NOMO-1 treated with dmso at 0.1 percent for 144 hours (cell line): ENCODE measurements around the gene VSTM2A.

Experiments
- DNase-seq: peaks from one replicate; lab custom pipeline; 2025; ENCODE audit not compliant: unreplicated experiment; lab: John Stamatoyannopoulos, UW

The VSTM2A gene

DNA sequence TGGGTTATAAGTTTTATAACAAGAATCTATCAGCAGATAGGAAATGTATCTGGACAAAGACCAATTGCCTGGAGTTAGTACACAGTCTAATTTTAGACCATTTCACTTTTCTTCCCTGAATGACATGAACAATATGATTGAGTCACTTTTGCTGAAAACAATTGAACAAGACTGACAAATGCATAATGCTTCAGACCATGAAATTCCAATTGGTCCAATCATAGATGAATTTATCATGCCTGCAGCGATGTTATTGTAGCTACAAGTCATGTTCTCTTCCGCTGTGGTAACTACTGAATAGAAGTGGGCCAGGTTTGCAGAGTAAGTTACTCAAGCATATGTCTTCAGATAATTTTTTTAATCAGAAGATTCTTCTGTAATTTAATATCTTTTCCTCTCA is 73.4 kb downstream of the VSTM2A start:
- no peak for DNase-seq
